Cardiac fibroblast (primary cell): ENCODE results near the gene RAP2C.

Source experiments
- DNase-seq, 2 donors: peaks; one replicate each; pipeline versions ENCODE4 v3.0.0 to v3.0.0-alpha.2; 2010; ENCODE audit warnings: low read depth in 2 of 2
- H3K4me3 ChIP-seq, 2 donors: replicated peaks in 1 of 2; 1 replicate in 1 of 2; 2 replicates in 1 of 2; pipeline ENCODE4 v1.5.1; 2011; ENCODE audit warnings: low read depth in 2 of 2, low read length in 2 of 2, mild to moderate bottlenecking in 2 of 2, moderate library complexity in 1 of 2
- TF ChIP-seq, protein P1 (sequence below): IDR thresholded peaks from one replicate; pipeline ENCODE4 v1.5.1; 2011; ENCODE audit warnings: low read depth, mild to moderate bottlenecking, low read length, inconsistent platforms

The RAP2C gene

DNA sequence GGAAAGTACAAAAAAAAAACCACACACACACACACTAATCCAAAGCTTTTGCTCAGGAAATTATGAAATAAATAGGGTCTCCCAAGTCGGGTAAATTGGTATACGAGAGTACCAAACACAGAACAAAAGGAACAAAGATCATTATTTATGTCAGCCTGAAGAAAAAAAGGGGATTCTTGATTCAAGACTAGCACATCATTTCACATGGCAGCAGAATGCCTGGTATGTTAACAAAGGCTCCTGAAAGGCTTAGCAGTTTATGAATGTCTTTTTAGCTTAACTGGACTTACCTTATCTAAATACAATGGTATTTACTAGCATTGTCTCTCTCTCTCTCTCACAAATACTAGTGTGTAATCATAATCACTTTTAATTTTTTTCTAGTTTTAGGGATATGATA is 11.3 kb downstream of the RAP2C start:
- DNase-seq, result no peak
- H3K4me3 ChIP-seq, result no peak overlapping the region
- TF ChIP-seq, protein P1, sequence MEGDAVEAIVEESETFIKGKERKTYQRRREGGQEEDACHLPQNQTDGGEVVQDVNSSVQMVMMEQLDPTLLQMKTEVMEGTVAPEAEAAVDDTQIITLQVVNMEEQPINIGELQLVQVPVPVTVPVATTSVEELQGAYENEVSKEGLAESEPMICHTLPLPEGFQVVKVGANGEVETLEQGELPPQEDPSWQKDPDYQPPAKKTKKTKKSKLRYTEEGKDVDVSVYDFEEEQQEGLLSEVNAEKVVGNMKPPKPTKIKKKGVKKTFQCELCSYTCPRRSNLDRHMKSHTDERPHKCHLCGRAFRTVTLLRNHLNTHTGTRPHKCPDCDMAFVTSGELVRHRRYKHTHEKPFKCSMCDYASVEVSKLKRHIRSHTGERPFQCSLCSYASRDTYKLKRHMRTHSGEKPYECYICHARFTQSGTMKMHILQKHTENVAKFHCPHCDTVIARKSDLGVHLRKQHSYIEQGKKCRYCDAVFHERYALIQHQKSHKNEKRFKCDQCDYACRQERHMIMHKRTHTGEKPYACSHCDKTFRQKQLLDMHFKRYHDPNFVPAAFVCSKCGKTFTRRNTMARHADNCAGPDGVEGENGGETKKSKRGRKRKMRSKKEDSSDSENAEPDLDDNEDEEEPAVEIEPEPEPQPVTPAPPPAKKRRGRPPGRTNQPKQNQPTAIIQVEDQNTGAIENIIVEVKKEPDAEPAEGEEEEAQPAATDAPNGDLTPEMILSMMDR, result no peak

DNA sequence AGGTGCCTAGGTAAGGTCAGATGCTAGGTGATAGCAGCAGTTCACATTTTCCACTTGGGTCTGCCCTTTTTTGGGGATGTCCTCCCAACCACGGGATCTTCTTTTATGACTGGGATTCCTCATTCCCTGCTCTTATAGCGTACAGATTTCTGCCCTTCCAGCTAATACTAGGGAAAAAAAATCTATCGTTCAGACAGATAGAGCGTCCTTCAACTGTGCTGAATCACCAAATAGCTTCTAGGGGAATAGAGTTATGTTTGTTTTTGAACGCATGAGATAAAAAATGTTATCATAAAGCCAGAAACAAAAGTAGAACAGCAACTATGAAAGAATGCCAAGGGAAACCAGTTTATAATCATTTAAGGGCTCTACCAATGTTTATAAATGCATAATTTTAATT is 13.0 kb downstream of the RAP2C start:
- DNase-seq, result peak in 1 of 2 donors; percentile 36
- TF ChIP-seq, protein P1, result no peak
- no peak overlapping the region for H3K4me3 ChIP-seq

DNA sequence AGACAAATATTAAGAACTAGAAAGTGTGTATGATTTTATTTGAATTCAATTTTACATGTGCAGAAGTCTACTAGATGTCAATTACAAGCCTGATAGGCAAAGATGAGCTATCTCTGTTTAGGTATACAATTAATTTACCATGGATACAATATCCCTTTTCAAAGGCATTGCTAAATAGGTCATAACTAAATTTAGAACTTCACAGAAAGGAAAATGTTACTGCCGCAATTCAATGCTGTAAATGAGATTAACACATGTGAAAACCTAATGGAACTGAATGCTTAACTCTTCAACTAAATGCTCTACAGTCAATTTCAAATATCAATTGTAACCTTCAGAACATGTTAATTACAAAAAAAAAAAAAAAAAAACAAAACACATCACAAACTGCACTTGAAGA is 14.6 kb downstream of the RAP2C start:
- TF ChIP-seq, protein P1, result no peak
- DNase-seq, result no peak
- H3K4me3 ChIP-seq, result no peak overlapping the region

DNA sequence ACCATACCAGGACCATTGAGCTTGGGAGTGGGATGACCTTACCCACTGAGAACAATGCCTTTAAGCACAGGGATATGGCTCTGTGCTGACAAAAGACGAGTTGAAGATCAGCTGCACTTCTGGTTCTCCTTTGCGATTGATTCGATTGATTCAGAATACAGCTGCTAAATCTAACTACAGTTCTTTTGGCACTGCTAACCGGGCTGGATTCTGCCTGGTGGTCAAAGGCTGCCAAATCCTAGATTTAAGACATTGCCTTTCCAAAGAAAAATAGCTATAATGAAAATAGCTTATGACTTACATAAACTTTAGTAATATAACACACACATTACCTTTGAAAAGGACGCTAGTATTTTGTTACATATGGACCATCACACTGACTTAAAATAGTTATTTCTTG is 18.3 kb downstream of the RAP2C start:
- DNase-seq, result no peak
- TF ChIP-seq, protein P1, result no peak
- H3K4me3 ChIP-seq, result no peak overlapping the region

DNA sequence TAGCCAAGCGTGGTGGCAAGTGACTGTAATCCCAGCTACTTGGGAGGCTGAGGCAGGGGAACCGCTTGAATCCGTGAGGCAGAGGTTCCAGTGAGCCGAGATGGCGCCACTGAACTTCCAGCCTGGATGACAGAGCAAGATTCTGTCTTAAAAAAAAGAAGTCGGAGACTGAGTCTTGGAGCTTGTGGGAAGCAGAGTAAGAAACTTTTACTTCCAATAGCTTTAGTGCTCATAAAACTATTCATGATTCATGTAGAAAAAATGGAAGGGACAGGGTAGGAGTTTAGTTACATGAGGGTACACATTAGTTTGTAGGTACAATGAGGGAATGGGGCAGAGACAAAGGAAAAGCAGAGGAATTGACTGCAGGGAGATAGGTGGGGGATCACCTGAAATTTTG is 19.3 kb downstream of the RAP2C start:
- no peak overlapping the region for H3K4me3 ChIP-seq
- no peak for DNase-seq
- TF ChIP-seq, protein P1, result no peak

DNA sequence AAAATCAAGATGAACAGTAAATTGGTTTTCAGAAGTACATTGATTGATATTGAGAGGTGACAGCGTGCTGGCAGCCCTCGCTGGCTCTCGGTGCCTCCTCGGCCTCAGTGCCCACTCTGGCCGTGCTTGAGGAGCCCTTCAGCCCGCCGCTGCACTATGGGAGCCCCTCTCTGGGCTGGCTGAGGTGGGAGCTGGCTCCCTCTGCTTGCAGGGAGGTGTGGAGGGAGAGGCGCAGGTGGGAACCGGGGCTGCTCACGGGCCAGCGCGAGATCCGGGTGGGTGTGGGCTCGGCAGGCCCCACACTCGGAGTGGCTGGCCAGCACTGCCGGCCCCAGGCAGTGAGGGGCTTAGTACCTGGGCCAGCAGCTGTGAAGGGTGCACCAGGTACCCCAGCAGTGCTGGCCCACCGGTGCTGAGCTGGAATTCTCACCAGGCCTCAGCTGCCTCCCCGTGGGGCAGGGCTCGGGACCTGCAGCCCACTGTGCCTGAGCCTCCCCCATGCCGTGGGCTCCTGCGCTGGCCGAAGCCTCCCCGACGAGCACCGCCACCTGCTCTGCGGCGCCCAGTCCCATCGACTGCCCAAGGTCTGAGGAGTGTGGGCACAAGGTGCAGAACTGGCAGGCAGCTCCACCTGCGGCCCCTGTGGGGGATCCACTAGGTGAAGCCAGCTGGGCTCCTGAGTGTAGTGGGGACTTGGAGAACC is 25.2 kb downstream of the RAP2C start:
- no peak overlapping the region for H3K4me3 ChIP-seq
- TF ChIP-seq, protein P1, result no peak
- no peak for DNase-seq

DNA sequence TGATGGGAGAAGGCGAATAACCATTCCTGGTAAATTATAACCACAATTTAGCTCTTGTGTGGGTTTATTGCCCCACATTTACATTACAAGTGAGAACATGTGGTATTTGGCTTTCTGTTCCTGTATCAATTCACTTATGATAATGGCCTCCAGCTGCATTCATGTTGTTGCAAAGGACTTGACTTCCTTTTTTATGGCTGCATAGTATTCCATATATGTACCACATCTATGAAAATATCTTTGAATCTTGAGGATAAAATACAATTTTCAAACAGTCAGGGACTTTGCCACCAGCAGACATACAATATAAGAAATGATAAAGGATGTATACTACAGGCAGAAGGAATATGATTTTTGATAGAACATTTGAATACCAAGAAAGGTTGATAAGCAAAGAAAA is 27.3 kb downstream of the RAP2C start:
- no peak overlapping the region for H3K4me3 ChIP-seq
- DNase-seq, result no peak
- TF ChIP-seq, protein P1, result no peak
